Measurements from ENCODE around the gene KNSTRN.

DNA sequence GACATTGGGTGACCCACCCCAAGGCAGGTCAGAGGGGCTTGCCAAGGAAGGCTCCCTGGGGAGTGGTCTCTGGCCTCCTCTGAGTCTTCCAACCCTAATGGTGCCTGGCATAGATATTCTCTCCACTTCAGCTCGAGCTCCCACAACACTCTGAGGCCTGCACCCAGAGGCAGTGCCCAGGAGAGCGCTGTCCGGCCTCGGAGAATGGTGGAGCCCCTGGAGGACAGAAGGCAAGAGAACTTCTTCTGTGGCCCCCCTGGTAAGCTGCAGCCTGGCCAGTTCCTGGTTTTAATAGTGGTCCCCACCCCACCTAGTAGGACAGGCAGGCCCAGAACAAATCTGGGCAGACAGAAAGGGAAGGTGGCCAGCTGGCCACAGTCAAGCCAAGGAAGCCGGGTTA is 17.5 kb upstream of the KNSTRN start:
- TF ChIP-seq, protein P1, sequence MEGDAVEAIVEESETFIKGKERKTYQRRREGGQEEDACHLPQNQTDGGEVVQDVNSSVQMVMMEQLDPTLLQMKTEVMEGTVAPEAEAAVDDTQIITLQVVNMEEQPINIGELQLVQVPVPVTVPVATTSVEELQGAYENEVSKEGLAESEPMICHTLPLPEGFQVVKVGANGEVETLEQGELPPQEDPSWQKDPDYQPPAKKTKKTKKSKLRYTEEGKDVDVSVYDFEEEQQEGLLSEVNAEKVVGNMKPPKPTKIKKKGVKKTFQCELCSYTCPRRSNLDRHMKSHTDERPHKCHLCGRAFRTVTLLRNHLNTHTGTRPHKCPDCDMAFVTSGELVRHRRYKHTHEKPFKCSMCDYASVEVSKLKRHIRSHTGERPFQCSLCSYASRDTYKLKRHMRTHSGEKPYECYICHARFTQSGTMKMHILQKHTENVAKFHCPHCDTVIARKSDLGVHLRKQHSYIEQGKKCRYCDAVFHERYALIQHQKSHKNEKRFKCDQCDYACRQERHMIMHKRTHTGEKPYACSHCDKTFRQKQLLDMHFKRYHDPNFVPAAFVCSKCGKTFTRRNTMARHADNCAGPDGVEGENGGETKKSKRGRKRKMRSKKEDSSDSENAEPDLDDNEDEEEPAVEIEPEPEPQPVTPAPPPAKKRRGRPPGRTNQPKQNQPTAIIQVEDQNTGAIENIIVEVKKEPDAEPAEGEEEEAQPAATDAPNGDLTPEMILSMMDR (IDR thresholded peaks at IDR 0.05; ENCODE audit: insufficient read depth, low read length, poor library complexity, severe bottlenecking): no peak
- no peak for TF ChIP-seq EZH2phosphoT487 (conservative IDR thresholded peaks at IDR 0.05; ENCODE audit: low read length)
